GM23338 (cell line): ENCODE results near the gene BACE2.

Source experiments
- CREB1 ChIP-seq: fragments of 250-450 bp; sonication (Bioruptor Pico); IDR thresholded peaks from 2 replicates; pipeline ENCODE4 v1.5.0; 2020; ENCODE audit warnings: low read depth, mild to moderate bottlenecking, moderate library complexity
- ETS1 ChIP-seq: IDR thresholded peaks from 2 replicates; pipeline ENCODE4 v1.6.1; 2016; ENCODE audit warnings: antibody characterized with exemption
- EZH2 ChIP-seq: fragments of 200-600 bp; sonication (generic); IDR thresholded peaks from one replicate; pipeline ENCODE4 v1.8.0; 2017; ENCODE audit warnings: antibody characterized with exemption, mild to moderate bottlenecking, low read depth; ENCODE audit not compliant: unreplicated experiment
- EZH2phosphoT487 ChIP-seq: fragments of 200-600 bp; sonication (generic); IDR thresholded peaks from one replicate; pipeline ENCODE4 v1.8.1; 2018; ENCODE audit warnings: antibody characterized with exemption; ENCODE audit not compliant: unreplicated experiment
- JUNB ChIP-seq: IDR thresholded peaks from one replicate; pipeline ENCODE4 v1.6.1; 2016; ENCODE audit warnings: antibody characterized with exemption; ENCODE audit not compliant: unreplicated experiment
- NANOG ChIP-seq: IDR thresholded peaks from 2 replicates; pipeline ENCODE4 v1.6.1; 2016; ENCODE audit warnings: antibody characterized with exemption, borderline replicate concordance
- POLR2AphosphoS5 ChIP-seq: IDR thresholded peaks from 2 replicates; pipeline ENCODE4 v1.6.1; 2016; ENCODE audit warnings: antibody characterized with exemption, low read depth
- STAT1 ChIP-seq: IDR thresholded peaks from one replicate; pipeline ENCODE4 v1.6.1; 2016; ENCODE audit warnings: antibody characterized with exemption; ENCODE audit not compliant: unreplicated experiment
- ZNF114 ChIP-seq: fragments of 250-450 bp; sonication (Bioruptor Pico); IDR thresholded peaks from 2 replicates; pipeline ENCODE4 v1.5.0; 2020; ENCODE audit warnings: mild to moderate bottlenecking, moderate library complexity
- ZNF331 ChIP-seq: fragments of 250-450 bp; sonication (Bioruptor Pico); IDR thresholded peaks from 2 replicates; pipeline ENCODE4 v1.5.0; 2020; ENCODE audit warnings: low read depth, mild to moderate bottlenecking, moderate library complexity
- TF ChIP-seq, protein P1 (sequence below), 2 experiments: fragments of 200-600 bp in 1 of 2; sonication (generic) in 1 of 2; conservative IDR thresholded peaks; 2 replicates each; pipeline versions ENCODE4 v1.5.1 to v1.6.1; 2016 to 2017; ENCODE audit warnings: antibody characterized with exemption in 2 of 2, low read depth in 2 of 2, mild to moderate bottlenecking in 2 of 2, moderate library complexity in 1 of 2
- TF ChIP-seq, protein P2 (sequence below): IDR thresholded peaks from one replicate; pipeline ENCODE4 v1.6.1; 2018; ENCODE audit warnings: antibody characterized with exemption; ENCODE audit not compliant: unreplicated experiment
- TF ChIP-seq, protein P3 (sequence below): fragments of 250-450 bp; sonication (Bioruptor Pico); IDR thresholded peaks from 2 replicates; pipeline ENCODE4 v1.5.0; 2020; ENCODE audit warnings: mild to moderate bottlenecking, moderate library complexity

DNA sequence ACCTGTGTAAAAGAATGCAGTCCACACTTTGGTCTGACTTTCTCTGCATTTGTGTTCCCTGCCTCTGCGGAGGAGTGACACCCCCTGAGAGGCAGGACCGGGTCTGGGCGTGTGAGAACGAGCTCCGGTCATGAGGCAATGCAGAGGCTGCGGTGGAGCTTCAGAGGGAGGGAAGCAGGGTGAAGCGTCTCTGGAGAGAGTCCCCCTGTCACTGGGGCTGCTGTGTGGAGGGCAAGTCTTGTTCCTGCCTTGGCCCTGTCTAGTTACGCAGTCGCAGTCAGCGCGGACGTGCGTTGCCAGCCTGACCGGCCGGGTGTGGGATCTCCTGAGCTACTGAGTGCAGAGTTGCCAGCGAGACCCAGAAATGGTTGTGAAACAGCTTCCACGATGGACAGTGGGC is 48.5 kb downstream of the BACE2 start:
- TF ChIP-seq POLR2AphosphoS5: no peak
- TF ChIP-seq, protein P1, sequence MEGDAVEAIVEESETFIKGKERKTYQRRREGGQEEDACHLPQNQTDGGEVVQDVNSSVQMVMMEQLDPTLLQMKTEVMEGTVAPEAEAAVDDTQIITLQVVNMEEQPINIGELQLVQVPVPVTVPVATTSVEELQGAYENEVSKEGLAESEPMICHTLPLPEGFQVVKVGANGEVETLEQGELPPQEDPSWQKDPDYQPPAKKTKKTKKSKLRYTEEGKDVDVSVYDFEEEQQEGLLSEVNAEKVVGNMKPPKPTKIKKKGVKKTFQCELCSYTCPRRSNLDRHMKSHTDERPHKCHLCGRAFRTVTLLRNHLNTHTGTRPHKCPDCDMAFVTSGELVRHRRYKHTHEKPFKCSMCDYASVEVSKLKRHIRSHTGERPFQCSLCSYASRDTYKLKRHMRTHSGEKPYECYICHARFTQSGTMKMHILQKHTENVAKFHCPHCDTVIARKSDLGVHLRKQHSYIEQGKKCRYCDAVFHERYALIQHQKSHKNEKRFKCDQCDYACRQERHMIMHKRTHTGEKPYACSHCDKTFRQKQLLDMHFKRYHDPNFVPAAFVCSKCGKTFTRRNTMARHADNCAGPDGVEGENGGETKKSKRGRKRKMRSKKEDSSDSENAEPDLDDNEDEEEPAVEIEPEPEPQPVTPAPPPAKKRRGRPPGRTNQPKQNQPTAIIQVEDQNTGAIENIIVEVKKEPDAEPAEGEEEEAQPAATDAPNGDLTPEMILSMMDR (conservative IDR thresholded peaks at IDR 0.05; ENCODE audit: low read depth in 2 of 2): no peak
- TF ChIP-seq, protein P2, sequence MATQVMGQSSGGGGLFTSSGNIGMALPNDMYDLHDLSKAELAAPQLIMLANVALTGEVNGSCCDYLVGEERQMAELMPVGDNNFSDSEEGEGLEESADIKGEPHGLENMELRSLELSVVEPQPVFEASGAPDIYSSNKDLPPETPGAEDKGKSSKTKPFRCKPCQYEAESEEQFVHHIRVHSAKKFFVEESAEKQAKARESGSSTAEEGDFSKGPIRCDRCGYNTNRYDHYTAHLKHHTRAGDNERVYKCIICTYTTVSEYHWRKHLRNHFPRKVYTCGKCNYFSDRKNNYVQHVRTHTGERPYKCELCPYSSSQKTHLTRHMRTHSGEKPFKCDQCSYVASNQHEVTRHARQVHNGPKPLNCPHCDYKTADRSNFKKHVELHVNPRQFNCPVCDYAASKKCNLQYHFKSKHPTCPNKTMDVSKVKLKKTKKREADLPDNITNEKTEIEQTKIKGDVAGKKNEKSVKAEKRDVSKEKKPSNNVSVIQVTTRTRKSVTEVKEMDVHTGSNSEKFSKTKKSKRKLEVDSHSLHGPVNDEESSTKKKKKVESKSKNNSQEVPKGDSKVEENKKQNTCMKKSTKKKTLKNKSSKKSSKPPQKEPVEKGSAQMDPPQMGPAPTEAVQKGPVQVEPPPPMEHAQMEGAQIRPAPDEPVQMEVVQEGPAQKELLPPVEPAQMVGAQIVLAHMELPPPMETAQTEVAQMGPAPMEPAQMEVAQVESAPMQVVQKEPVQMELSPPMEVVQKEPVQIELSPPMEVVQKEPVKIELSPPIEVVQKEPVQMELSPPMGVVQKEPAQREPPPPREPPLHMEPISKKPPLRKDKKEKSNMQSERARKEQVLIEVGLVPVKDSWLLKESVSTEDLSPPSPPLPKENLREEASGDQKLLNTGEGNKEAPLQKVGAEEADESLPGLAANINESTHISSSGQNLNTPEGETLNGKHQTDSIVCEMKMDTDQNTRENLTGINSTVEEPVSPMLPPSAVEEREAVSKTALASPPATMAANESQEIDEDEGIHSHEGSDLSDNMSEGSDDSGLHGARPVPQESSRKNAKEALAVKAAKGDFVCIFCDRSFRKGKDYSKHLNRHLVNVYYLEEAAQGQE: no peak
- no peak for TF ChIP-seq EZH2phosphoT487
- TF ChIP-seq EZH2: no peak
- TF ChIP-seq JUNB: no peak
- TF ChIP-seq CREB1 (CRISPR knock-in tag): no peak
- TF ChIP-seq ETS1: no peak
- no peak for TF ChIP-seq ZNF331
- TF ChIP-seq, protein P3, sequence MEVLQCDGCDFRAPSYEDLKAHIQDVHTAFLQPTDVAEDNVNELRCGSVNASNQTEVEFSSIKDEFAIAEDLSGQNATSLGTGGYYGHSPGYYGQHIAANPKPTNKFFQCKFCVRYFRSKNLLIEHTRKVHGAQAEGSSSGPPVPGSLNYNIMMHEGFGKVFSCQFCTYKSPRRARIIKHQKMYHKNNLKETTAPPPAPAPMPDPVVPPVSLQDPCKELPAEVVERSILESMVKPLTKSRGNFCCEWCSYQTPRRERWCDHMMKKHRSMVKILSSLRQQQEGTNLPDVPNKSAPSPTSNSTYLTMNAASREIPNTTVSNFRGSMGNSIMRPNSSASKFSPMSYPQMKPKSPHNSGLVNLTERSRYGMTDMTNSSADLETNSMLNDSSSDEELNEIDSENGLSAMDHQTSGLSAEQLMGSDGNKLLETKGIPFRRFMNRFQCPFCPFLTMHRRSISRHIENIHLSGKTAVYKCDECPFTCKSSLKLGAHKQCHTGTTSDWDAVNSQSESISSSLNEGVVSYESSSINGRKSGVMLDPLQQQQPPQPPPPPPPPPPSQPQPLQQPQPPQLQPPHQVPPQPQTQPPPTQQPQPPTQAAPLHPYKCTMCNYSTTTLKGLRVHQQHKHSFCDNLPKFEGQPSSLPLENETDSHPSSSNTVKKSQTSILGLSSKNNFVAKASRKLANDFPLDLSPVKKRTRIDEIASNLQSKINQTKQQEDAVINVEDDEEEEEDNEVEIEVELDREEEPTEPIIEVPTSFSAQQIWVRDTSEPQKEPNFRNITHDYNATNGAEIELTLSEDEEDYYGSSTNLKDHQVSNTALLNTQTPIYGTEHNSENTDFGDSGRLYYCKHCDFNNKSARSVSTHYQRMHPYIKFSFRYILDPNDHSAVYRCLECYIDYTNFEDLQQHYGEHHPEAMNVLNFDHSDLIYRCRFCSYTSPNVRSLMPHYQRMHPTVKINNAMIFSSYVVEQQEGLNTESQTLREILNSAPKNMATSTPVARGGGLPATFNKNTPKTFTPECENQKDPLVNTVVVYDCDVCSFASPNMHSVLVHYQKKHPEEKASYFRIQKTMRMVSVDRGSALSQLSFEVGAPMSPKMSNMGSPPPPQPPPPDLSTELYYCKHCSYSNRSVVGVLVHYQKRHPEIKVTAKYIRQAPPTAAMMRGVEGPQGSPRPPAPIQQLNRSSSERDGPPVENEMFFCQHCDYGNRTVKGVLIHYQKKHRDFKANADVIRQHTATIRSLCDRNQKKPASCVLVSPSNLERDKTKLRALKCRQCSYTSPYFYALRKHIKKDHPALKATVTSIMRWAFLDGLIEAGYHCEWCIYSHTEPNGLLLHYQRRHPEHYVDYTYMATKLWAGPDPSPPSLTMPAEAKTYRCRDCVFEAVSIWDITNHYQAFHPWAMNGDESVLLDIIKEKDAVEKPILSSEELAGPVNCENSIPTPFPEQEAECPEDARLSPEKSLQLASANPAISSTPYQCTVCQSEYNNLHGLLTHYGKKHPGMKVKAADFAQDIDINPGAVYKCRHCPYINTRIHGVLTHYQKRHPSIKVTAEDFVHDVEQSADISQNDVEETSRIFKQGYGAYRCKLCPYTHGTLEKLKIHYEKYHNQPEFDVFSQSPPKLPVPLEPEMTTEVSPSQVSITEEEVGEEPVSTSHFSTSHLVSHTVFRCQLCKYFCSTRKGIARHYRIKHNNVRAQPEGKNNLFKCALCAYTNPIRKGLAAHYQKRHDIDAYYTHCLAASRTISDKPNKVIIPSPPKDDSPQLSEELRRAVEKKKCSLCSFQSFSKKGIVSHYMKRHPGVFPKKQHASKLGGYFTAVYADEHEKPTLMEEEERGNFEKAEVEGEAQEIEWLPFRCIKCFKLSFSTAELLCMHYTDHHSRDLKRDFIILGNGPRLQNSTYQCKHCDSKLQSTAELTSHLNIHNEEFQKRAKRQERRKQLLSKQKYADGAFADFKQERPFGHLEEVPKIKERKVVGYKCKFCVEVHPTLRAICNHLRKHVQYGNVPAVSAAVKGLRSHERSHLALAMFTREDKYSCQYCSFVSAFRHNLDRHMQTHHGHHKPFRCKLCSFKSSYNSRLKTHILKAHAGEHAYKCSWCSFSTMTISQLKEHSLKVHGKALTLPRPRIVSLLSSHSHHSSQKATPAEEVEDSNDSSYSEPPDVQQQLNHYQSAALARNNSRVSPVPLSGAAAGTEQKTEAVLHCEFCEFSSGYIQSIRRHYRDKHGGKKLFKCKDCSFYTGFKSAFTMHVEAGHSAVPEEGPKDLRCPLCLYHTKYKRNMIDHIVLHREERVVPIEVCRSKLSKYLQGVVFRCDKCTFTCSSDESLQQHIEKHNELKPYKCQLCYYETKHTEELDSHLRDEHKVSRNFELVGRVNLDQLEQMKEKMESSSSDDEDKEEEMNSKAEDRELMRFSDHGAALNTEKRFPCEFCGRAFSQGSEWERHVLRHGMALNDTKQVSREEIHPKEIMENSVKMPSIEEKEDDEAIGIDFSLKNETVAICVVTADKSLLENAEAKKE (CRISPR knock-in tag): no peak
- no peak for TF ChIP-seq STAT1
- TF ChIP-seq ZNF114 (CRISPR knock-in tag): no peak
- TF ChIP-seq NANOG: no peak
